Gastroesophageal sphincter (tissue), 4 donors: ENCODE results near the gene ARFGEF3. TPM values are rescaled to one million over a fixed set of nuclear protein-coding genes. Genes with fewer than 3 reads are reported as not detected.

ENCODE experiments used
- ATAC-seq: fragments of 150-250 bp; one replicate; pipeline ENCODE4 v1.9.1; 2016; ENCODE audit warnings: mild to moderate bottlenecking, moderate library complexity
- H3K27ac ChIP-seq, 4 donors: fragments of 200-600 bp; sonication (generic) in 3 of 4; 1 replicate in 3 of 4; 2 replicates in 1 of 4; pipeline ENCODE4 v1.5.1; 2016 to 2019
- H3K27me3 ChIP-seq: fragments of 200-600 bp; sonication (generic); one replicate; pipeline ENCODE4 v1.5.1; 2019
- H3K36me3 ChIP-seq, 2 donors: fragments of 200-600 bp; sonication (generic); one replicate each; pipeline ENCODE4 v1.5.1; 2019; ENCODE audit warnings: control low read depth in 1 of 2
- H3K4me1 ChIP-seq, 3 donors: fragments of 200-600 bp; sonication (generic); 1 replicate in 2 of 3; 2 replicates in 1 of 3; pipeline ENCODE4 v1.5.1; 2016 to 2019; ENCODE audit warnings: control low read depth in 2 of 3
- H3K4me3 ChIP-seq, 2 donors: fragments of 200-600 bp; sonication (generic); one replicate each; pipeline ENCODE4 v1.5.1; 2019; ENCODE audit warnings: mild to moderate bottlenecking in 1 of 2, moderate library complexity in 1 of 2
- H3K9me3 ChIP-seq, 3 donors: fragments of 200-600 bp; sonication (generic); one replicate each; pipeline ENCODE4 v1.5.1; 2017 to 2019; ENCODE audit warnings: control low read depth in 2 of 3
- EP300 ChIP-seq: sonication (generic); formaldehyde crosslinking; IDR thresholded peaks from one replicate; pipeline ENCODE4 v1.6.1; 2017; ENCODE audit warnings: antibody characterized with exemption, mild to moderate bottlenecking
- POLR2A ChIP-seq, 2 donors: fragments of 450-650 bp; IDR thresholded peaks; one replicate each; pipeline ENCODE4 v1.6.1; 2017; ENCODE audit warnings: antibody characterized with exemption in 2 of 2, mild to moderate bottlenecking in 2 of 2, moderate library complexity in 1 of 2
- POLR2AphosphoS5 ChIP-seq: sonication (generic); formaldehyde crosslinking; IDR thresholded peaks from one replicate; pipeline ENCODE4 v1.6.1; 2017; ENCODE audit warnings: antibody characterized with exemption
- WGBS, 2 donors: methylation state at CpG; one replicate each; pipeline ENCODE4 v1.1.5; 2018; ENCODE audit warnings: low coverage in 1 of 2; 5-methylcytosine and 5-hydroxymethylcytosine counted together
- total RNA-seq, 4 donors: library from RNA; depleted of rRNA; stranded (reverse); fragments of >200 nt; gene quantifications; one replicate each; pipeline ENCODE4 v1.1.0, GENCODE V29; 2016
- TF ChIP-seq, protein P1 (sequence below), 4 experiments: fragments of 200-600 bp in 2 of 4; fragments of 450-650 bp in 2 of 4; sonication (generic) in 1 of 4; IDR thresholded peaks; one replicate each; pipeline ENCODE4 v1.5.1; 2017 to 2019; ENCODE audit warnings: antibody characterized with exemption in 4 of 4, mild to moderate bottlenecking in 2 of 4, moderate library complexity in 2 of 4

The ARFGEF3 gene
- total RNA-seq, 4 donors from 2014 or later, result 0.47 to 4.2 (median 1.8) TPM

DNA sequence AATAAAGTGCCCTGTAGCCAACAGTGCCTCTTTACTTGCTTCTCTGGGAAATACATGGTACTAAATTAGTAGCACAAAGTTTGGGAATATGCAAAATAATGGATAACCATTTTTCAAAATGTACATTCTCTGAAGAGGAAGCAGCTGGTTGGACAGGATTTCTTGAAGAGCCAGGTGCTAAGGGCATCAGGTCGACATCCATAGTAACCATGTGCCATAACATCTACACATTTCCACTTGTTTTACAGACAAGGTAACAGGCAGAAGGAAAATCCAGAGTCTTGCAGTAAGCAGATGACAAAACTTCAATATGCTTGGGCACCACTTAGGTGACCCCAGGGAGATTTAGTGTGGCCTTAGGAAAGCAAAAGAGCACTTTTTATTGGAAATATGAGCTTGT lies 179.4 kb downstream of the ARFGEF3 start:
- ATAC-seq, result no peak
- Histone ChIP-seq H3K27me3 (no peaks in the 10 kb centered on the region), H3K4me1 (no peaks in the 10 kb centered on the region), H3K9me3 (no peaks in the 10 kb centered on the region), H3K36me3 (no peaks in the 10 kb centered on the region), H3K27ac (no peak overlapping the region), H3K4me3 (no peak overlapping the region)
- TF ChIP-seq POLR2AphosphoS5 (no peak), EP300 (no peak), POLR2A (IDR thresholded peaks at IDR 0.05) (no peak)
- TF ChIP-seq, protein P1, sequence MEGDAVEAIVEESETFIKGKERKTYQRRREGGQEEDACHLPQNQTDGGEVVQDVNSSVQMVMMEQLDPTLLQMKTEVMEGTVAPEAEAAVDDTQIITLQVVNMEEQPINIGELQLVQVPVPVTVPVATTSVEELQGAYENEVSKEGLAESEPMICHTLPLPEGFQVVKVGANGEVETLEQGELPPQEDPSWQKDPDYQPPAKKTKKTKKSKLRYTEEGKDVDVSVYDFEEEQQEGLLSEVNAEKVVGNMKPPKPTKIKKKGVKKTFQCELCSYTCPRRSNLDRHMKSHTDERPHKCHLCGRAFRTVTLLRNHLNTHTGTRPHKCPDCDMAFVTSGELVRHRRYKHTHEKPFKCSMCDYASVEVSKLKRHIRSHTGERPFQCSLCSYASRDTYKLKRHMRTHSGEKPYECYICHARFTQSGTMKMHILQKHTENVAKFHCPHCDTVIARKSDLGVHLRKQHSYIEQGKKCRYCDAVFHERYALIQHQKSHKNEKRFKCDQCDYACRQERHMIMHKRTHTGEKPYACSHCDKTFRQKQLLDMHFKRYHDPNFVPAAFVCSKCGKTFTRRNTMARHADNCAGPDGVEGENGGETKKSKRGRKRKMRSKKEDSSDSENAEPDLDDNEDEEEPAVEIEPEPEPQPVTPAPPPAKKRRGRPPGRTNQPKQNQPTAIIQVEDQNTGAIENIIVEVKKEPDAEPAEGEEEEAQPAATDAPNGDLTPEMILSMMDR (IDR thresholded peaks at IDR 0.05), result no peak
- WGBS, 2 donors, result 75 to 83% methylated on average over 1 of the region's 1 CpG

- ATAC-seq, result no peak
- TF ChIP-seq, protein P1 (IDR thresholded peaks at IDR 0.05), result no peak
- TF ChIP-seq EP300 (no peak), POLR2AphosphoS5 (no peak), POLR2A (IDR thresholded peaks at IDR 0.05) (no peak)
Observed at GRCh38 chr6:138343112-138343511, 181.4 kb downstream of the ARFGEF3 start.

GRCh38 chr6:138345565-138346285 lies 184.0 kb downstream of the ARFGEF3 start:
- Histone ChIP-seq H3K4me3 (no peak overlapping the region), H3K27ac (no peak overlapping the region), H3K27me3 (no peaks in the 10 kb centered on the region), H3K36me3 (no peaks in the 10 kb centered on the region), H3K4me1 (no peaks in the 10 kb centered on the region), H3K9me3 (no peaks in the 10 kb centered on the region)
- ATAC-seq, result no peak
- TF ChIP-seq EP300 (no peak), POLR2A (IDR thresholded peaks at IDR 0.05) (no peak), POLR2AphosphoS5 (no peak)
- TF ChIP-seq, protein P1 (IDR thresholded peaks at IDR 0.05), result no peak
- WGBS, 2 donors, result 62 to 71% methylated on average over 2 of the region's 2 CpGs

More at GRCh38 chr6:138343112-138343511, 181.4 kb downstream of the ARFGEF3 start:
- no peak overlapping the region for H3K27ac ChIP-seq
- no peaks in the 10 kb centered on the region for H3K4me1 ChIP-seq
- H3K4me3 ChIP-seq, result no peak overlapping the region
- H3K9me3 ChIP-seq, result no peaks in the 10 kb centered on the region
- no peaks in the 10 kb centered on the region for H3K36me3 ChIP-seq
- no peaks in the 10 kb centered on the region for H3K27me3 ChIP-seq

GRCh38 chr6:138346302-138347195 lies 184.8 kb downstream of the ARFGEF3 start:
- no peak for TF ChIP-seq POLR2A (IDR thresholded peaks at IDR 0.05)
- TF ChIP-seq POLR2AphosphoS5, result no peak
- TF ChIP-seq, protein P1 (IDR thresholded peaks at IDR 0.05), result no peak
- no peak for TF ChIP-seq EP300
- H3K36me3 ChIP-seq, result no peaks in the 10 kb centered on the region
- WGBS, 2 donors, result 36 to 42% methylated on average over 2 of the region's 2 CpGs
- H3K27ac ChIP-seq, result no peak overlapping the region
- no peaks in the 10 kb centered on the region for H3K27me3 ChIP-seq
- no peak overlapping the region for H3K4me3 ChIP-seq
- no peaks in the 10 kb centered on the region for H3K9me3 ChIP-seq
- H3K4me1 ChIP-seq, result no peaks in the 10 kb centered on the region
- no peak for ATAC-seq
